ENCODE results near the gene OTOF. TPM values are rescaled to one million over a fixed set of nuclear protein-coding genes. Genes with fewer than 3 reads are reported as not detected.

Gene OTOF
- total RNA-seq, 1 experiment from 2014 or later, result 0.10 TPM

DNA sequence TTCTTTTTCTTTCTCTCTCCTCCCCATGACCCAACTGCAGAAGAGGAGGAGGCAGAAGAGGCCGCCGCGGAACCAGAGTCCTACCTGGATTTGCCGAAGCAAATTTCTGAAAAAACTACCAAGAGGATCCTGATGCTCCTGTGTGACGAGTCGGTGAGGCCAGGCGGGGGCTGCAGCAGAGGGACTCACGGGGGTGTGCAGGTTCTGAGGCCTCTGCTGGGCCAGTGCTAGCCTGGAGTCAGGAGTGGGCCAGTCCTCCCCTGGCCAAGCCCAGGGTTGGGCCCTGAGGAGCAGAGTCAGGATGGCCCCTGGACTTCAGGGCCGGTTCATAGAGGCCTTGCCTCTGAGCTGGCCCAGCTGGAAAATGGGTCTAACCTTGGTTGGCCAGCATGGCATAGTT, 29.3 kb downstream of the OTOF start:
- POLR2A ChIA-PET, result no interaction called here

More for the DNA sequence above, 29.3 kb downstream of the OTOF start:
- no peak overlapping the region for H2AFZ ChIP-seq (ENCODE audit: low read depth, low read length, poor library complexity, severe bottlenecking)
- H3K4me3 ChIP-seq (replicated peaks in 1 of 2; ENCODE audit: low read depth in 1 of 2, low read length in 2 of 2), result no peak overlapping the region
- H3K27ac ChIP-seq (ENCODE audit: low read depth, low read length), result no peak overlapping the region
- H3K9me2 ChIP-seq (ENCODE audit: insufficient read depth), result no peaks in the 10 kb centered on the region
- H3K27me3 ChIP-seq (ENCODE audit: insufficient read depth, low read length), result no peaks in the 10 kb centered on the region; the same call in 1 of the 2 replicates
- H4K20me1 ChIP-seq (ENCODE audit: insufficient read depth), result no peaks in the 10 kb centered on the region
- no peaks in the 10 kb centered on the region for H3K9me3 ChIP-seq (ENCODE audit: control insufficient read depth in 1 of 2, insufficient read depth in 1 of 2, low read depth in 1 of 2, low read length in 2 of 2)
- intact Hi-C loops (cut with micrococcal nuclease), result no loop called here
- H3K79me2 ChIP-seq (ENCODE audit: insufficient read depth, low read length), result no peaks in the 10 kb centered on the region
- H3K4me2 ChIP-seq (ENCODE audit: low read length), result no peak overlapping the region
- RAD21 ChIA-PET (ENCODE audit: low non-redundant PET in 1 of 2, low total read pairs in 2 of 2, uncharacterized antibody in 2 of 2, unreplicated experiment in 2 of 2), result no interaction called here
- ATAC-seq (no peak), DNase-seq (ENCODE audit: low read depth, low spot score) (no peak)
- H3K4me1 ChIP-seq (ENCODE audit: control insufficient read depth in 1 of 2, insufficient read depth in 2 of 2, low read length in 2 of 2), result no peaks in the 10 kb centered on the region
- no peak for TF ChIP-seq SIN3A (IDR thresholded peaks at IDR 0.05; ENCODE audit: low read depth)
- TF ChIP-seq SRF (IDR thresholded peaks at IDR 0.05; ENCODE audit: low read depth), result no peak
- no peak for TF ChIP-seq EGR1 (IDR thresholded peaks at IDR 0.05; ENCODE audit: low read depth)
- no peak for TF ChIP-seq TCF7L2 (IDR thresholded peaks at IDR 0.05; ENCODE audit: borderline replicate concordance, extremely low read depth, insufficient read depth, insufficient read length)
- no peak for TF ChIP-seq ZNF274 (IDR thresholded peaks at IDR 0.05; ENCODE audit: low read depth, low read length)
- no peak for TF ChIP-seq EZH2phosphoT487 (IDR thresholded peaks at IDR 0.05; ENCODE audit: borderline replicate concordance)
- TF ChIP-seq JUND (IDR thresholded peaks at IDR 0.05), result no peak
- no peak for TF ChIP-seq CEBPB (IDR thresholded peaks at IDR 0.05; ENCODE audit: low read depth)
- no peak for TF ChIP-seq FOSL1 (IDR thresholded peaks at IDR 0.05; ENCODE audit: low read depth)
- TF ChIP-seq, protein P1, sequence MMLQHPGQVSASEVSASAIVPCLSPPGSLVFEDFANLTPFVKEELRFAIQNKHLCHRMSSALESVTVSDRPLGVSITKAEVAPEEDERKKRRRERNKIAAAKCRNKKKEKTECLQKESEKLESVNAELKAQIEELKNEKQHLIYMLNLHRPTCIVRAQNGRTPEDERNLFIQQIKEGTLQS (IDR thresholded peaks at IDR 0.05), result no peak
- no peak for TF ChIP-seq ZFX (IDR thresholded peaks at IDR 0.05)
- TF ChIP-seq SP1 (IDR thresholded peaks at IDR 0.05; ENCODE audit: low read depth), result no peak
- TF ChIP-seq, protein P2, sequence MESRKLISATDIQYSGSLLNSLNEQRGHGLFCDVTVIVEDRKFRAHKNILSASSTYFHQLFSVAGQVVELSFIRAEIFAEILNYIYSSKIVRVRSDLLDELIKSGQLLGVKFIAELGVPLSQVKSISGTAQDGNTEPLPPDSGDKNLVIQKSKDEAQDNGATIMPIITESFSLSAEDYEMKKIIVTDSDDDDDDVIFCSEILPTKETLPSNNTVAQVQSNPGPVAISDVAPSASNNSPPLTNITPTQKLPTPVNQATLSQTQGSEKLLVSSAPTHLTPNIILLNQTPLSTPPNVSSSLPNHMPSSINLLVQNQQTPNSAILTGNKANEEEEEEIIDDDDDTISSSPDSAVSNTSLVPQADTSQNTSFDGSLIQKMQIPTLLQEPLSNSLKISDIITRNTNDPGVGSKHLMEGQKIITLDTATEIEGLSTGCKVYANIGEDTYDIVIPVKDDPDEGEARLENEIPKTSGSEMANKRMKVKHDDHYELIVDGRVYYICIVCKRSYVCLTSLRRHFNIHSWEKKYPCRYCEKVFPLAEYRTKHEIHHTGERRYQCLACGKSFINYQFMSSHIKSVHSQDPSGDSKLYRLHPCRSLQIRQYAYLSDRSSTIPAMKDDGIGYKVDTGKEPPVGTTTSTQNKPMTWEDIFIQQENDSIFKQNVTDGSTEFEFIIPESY (IDR thresholded peaks at IDR 0.05; ENCODE audit: extremely low read depth, insufficient replicate concordance, low read length), result no peak
- TF ChIP-seq, protein P3, sequence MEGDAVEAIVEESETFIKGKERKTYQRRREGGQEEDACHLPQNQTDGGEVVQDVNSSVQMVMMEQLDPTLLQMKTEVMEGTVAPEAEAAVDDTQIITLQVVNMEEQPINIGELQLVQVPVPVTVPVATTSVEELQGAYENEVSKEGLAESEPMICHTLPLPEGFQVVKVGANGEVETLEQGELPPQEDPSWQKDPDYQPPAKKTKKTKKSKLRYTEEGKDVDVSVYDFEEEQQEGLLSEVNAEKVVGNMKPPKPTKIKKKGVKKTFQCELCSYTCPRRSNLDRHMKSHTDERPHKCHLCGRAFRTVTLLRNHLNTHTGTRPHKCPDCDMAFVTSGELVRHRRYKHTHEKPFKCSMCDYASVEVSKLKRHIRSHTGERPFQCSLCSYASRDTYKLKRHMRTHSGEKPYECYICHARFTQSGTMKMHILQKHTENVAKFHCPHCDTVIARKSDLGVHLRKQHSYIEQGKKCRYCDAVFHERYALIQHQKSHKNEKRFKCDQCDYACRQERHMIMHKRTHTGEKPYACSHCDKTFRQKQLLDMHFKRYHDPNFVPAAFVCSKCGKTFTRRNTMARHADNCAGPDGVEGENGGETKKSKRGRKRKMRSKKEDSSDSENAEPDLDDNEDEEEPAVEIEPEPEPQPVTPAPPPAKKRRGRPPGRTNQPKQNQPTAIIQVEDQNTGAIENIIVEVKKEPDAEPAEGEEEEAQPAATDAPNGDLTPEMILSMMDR (IDR thresholded peaks at IDR 0.05 in 2 of 3, conservative IDR thresholded peaks at IDR 0.05 in 1 of 3; ENCODE audit: borderline replicate concordance in 1 of 3, insufficient read depth in 1 of 3, low read depth in 2 of 3, low read length in 2 of 3), result no peak
- TF ChIP-seq, protein P4, sequence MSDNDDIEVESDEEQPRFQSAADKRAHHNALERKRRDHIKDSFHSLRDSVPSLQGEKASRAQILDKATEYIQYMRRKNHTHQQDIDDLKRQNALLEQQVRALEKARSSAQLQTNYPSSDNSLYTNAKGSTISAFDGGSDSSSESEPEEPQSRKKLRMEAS (IDR thresholded peaks at IDR 0.05), result no peak
- TF ChIP-seq POLR2A (IDR thresholded peaks at IDR 0.05; ENCODE audit: borderline replicate concordance, extremely low read depth, insufficient read depth, insufficient read length), result no peak
- TF ChIP-seq, protein P5, sequence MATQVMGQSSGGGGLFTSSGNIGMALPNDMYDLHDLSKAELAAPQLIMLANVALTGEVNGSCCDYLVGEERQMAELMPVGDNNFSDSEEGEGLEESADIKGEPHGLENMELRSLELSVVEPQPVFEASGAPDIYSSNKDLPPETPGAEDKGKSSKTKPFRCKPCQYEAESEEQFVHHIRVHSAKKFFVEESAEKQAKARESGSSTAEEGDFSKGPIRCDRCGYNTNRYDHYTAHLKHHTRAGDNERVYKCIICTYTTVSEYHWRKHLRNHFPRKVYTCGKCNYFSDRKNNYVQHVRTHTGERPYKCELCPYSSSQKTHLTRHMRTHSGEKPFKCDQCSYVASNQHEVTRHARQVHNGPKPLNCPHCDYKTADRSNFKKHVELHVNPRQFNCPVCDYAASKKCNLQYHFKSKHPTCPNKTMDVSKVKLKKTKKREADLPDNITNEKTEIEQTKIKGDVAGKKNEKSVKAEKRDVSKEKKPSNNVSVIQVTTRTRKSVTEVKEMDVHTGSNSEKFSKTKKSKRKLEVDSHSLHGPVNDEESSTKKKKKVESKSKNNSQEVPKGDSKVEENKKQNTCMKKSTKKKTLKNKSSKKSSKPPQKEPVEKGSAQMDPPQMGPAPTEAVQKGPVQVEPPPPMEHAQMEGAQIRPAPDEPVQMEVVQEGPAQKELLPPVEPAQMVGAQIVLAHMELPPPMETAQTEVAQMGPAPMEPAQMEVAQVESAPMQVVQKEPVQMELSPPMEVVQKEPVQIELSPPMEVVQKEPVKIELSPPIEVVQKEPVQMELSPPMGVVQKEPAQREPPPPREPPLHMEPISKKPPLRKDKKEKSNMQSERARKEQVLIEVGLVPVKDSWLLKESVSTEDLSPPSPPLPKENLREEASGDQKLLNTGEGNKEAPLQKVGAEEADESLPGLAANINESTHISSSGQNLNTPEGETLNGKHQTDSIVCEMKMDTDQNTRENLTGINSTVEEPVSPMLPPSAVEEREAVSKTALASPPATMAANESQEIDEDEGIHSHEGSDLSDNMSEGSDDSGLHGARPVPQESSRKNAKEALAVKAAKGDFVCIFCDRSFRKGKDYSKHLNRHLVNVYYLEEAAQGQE (IDR thresholded peaks at IDR 0.05; ENCODE audit: low read depth), result no peak
- TF ChIP-seq CBX3 (IDR thresholded peaks at IDR 0.05; ENCODE audit: low read depth), result no peak
- no peak for TF ChIP-seq POLR2AphosphoS5 (IDR thresholded peaks at IDR 0.05; ENCODE audit: low read depth, low read length)
- H3K9ac ChIP-seq (ENCODE audit: low read length), result no peak overlapping the region
- CTCF ChIA-PET, result no interaction called here
- H3K36me3 ChIP-seq (ENCODE audit: control insufficient read depth in 1 of 2, insufficient read depth in 2 of 2, low read length in 2 of 2), result no peaks in the 10 kb centered on the region
- BruUV-seq (replicated peaks), result no TSS peak

Measured in HCT116 (cell line).